ENCODE results near the gene PRXL2A.
"Not testable (repeated sequence)": the region's sequence is repeated elsewhere in the genome, so short reads cannot be mapped to it uniquely, and the experiment has no call there.

The PRXL2A gene

DNA sequence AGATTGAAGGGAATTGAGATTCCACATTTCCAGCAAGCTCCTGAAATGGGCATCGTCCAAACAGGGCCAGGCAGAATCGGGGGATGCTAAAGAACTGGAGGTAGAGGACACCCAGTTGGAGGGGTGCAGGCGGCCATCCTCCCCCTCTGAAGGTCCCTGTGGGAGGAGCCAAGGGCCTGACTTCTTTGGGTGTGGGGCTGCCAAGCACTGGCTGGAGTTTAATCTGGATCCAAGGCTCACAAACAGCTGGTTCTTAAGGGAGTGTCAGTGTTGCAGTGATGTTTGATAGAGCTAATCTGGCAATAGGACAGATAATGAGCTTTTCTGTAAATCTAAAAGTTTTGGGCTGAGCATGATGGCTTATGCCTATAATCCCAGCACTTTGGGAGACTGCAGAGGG is 66.6 kb downstream of the PRXL2A start:
- DNase-seq (ENCODE audit: low read depth in 2 of 2) = no peak

DNA sequence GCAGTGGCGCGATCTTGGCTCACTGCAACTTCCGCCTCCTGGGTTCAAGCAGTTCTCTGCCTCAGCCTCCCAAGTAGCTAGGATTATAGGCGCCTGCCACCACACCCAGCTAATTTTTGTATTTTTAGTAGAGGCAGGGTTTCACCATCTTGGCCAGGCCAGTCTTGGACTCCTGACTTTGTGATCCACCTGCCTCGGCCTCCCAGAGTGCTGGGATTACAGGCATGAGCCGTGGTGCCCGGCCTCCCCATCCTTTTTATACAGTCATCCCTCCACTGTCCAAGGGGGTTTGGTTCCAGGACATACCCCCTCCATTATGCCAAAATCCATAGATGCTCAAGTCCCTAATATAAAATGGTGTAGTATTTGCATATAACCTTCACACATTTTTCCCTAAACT is 67.3 kb downstream of the PRXL2A start:
- not testable (repeated sequence) for DNase-seq (ENCODE audit: low read depth in 2 of 2)

DNA sequence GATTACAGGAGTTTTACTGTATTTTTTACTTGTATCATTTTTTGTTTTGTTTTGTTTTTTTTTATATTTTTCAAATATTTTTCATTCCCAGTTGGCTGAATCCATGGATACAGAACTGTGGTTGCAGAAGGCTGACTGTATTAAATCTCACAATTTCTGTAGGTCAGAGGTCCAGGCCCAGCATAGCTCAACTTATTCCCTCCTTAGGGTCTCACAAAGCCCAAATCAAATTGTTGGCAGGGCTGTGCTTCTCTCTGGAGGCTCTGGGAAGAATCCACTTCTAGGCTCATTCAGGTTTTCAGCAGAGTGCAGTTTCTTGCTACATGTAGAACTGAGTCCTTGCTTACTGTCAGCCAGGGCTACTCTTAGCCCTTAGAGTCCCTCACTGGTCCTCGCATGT is 68.3 kb downstream of the PRXL2A start:
- DNase-seq (ENCODE audit: low read depth in 2 of 2) = no peak

DNA sequence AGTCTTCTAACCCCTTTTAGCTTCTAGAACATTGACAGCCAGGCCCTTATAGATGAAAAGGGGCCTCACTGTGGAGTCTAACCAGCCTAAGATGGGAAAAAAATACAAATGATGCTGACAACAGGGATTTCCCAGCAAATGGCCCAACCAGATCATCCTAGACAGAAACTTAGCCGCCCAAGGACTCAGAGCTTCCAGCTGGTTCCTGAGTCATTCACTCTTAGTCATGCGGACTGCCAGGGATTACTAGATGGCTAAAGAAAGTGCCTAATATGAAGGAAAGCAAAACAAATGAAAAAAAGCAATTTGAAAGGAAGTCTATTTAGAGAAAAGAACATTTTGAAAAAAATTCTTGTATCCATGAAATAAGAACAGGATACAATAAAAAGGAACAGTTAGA is 69.5 kb downstream of the PRXL2A start:
- no peak for DNase-seq (ENCODE audit: low read depth in 2 of 2)

DNA sequence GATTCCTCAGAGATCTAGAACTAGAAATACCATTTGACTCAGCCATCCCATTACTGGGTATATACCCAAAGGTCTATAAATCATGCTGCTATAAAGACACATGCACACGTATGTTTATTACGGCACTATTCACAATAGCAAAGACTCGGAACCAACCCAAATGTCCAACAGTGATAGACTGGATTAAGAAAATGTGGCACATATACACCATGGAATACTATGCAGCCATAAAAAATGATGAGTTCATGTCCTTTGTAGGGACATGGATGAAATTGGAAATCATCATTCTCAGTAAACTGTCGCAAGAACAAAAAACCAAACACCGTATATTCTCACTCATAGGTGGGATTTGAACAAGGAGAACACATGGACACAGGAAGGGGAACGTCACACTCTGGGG is 72.0 kb downstream of the PRXL2A start:
- not testable (repeated sequence) for DNase-seq (ENCODE audit: low read depth in 2 of 2)

DNA sequence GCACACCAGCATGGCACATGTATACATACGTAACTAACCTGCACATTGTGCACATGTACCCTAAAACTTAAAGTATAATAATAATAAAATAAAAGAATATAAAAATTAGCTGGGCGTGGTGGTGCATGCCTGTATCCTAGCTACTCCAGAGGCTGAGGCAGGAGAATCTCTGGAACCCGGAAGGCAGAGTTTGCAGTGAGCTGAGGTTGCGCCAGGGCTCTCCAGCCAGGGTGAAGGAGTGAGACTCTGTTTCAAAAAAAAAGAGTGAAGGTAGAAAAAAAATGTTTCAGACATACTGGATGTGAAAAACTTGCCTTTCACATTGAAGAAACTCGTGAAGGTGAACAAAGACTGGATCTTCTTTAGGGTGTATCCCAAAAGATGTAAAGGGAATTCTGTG is 72.5 kb downstream of the PRXL2A start:
- DNase-seq (ENCODE audit: low read depth in 2 of 2) = no peak

DNA sequence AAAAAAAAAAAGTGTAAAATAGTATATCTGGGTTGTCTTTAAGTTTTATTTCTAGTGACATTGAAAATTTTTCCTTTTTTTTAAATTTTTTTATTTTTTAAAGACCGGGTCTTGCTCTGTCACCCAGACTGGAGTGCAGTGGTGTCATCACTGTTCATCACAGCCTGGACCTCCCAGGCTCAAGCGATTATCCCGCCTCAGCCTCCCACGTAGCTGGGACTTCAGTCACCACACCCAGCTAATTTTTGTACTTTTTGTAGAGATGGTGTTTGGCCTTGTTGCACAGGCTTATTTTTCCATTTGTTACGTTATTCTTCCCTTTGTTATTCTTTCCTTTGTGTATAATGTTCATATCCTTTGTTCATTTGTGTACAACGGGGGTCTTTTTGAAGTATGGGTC is 75.9 kb downstream of the PRXL2A start:
- DNase-seq (ENCODE audit: low read depth in 2 of 2) = no peak

DNA sequence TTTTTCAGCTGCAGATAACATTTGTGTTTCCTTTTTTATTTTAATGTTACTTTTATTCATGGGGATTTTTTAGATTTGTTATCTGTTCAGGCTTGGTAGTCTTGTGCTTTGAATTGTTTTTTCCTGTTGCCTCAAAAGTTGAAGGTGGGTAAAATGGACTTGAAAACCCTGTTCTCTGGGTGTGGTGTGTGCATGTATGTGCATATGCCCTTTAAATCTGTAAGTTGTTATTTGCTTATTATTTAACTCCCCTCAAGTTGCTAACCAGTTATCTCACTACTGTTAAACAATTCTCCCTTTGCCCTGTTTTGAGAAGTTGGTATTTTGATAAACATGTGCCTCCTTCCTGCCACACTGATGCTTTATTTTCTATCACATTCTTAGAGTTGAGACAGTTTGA is 76.3 kb downstream of the PRXL2A start:
- no peak for DNase-seq (ENCODE audit: low read depth in 2 of 2)

DNA sequence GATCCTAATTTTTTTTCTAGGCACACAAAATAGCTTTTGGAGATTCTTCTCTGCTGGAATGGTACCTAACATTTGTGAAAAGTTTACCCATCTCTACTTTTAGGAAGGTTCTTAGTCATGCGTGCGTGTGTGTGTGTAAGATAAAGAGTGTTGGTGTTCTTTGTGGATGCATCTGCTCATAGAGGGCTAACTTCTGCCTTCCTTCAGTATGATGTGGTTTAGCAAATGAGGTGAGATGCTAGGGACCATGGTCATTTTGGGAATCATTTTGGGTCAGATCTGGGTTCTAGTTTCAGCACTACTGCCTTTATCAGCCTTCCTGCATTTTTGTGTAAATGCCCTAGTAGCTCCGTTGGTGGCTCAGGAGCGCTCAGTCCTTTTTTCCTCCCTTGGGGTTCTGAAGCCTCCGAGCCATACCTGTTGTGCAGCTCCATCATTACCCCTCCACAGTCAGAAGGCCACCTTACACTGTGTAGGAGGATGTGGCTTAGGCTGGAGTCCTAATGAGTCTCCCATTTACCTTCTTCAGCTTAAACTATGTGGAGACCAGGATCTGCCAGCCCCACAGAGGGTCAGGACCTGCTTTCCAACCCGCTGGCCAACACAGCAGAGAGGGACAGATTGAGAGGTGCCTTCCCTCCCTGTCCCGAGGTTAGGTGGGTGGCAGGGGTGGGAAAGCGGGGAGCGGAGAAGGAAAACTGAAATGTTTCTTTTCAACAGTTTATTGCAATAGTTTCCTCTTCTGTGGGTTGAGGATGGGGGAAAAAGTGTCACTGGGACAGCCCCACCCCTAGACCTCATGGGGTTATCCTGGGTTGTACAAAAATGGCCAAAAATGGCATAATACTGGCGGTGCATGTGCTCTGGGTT is 77.0 kb downstream of the PRXL2A start:
- DNase-seq (ENCODE audit: low read depth in 2 of 2) = no peak

DNA sequence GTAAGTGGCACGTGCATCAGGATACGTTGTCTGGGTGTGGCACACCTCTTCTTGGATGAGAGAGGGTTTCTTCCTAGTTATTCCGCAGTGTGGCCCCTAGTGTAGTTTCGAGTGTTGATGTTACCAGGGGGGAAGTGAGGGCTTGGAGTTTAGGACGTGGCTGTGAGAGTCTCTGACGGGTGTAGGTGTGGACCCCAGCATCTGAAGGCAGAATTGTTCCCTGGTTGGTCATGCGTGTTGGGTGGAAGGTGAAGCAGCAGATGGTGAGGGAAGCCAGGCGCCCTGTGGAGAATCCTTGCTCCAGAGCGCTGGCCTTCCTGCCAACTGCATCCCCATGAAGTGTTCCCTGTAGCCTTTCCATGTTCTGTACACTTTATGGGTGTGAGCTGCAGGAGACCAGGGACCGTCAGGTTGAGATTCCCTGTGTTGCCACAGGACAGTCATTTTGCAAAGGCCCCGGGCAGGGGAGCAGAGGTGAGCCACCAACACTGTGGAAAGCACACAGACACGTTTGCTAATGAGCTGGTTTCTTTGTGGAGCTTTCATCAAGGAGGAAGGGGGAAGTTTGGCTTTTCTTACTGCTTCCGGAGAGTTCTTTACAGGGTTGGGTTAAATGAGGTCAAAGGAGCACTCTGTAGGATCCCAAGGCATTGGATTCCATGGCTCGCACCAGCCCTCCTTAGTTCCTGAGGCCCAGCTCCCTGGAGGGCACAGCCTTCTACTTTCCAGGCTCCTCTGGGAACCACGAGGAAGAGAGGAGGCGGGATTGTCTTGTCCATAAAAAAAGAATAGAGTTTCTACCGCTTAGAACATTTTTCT is 77.8 kb downstream of the PRXL2A start:
- no peak for DNase-seq (ENCODE audit: low read depth in 2 of 2)

Measured in stimulated activated CD8-positive, alpha-beta memory T cell treated with anti-CD3 and anti-CD28 coated beads, Interleukin-2, amount 100 ng/mL, for 1 hour (primary cell).